Neural cell (in vitro differentiated cells): ENCODE measurements around the gene TCP11X1.
"Not testable (repeated sequence)": the region's sequence is repeated elsewhere in the genome, so short reads cannot be mapped to it uniquely, and the experiment has no call there.

Experiments used
- CTCF ChIP-seq: fragments of 450-650 bp; IDR thresholded peaks from 2 replicates; pipeline ENCODE4 v1.5.1; 2014; ENCODE audit warnings: antibody characterized with exemption, mild to moderate bottlenecking, moderate library complexity; ENCODE audit not compliant: poor library complexity, severe bottlenecking
- EP300 ChIP-seq: fragments of 450-650 bp; conservative IDR thresholded peaks from 2 replicates; pipeline ENCODE4 v1.6.1; 2014; ENCODE audit warnings: antibody characterized with exemption, mild to moderate bottlenecking, moderate library complexity; ENCODE audit not compliant: poor library complexity, severe bottlenecking
- POLR2AphosphoS5 ChIP-seq: IDR thresholded peaks from 2 replicates; pipeline ENCODE4 v1.6.1; 2012
- RAD21 ChIP-seq: fragments of 450-650 bp; conservative IDR thresholded peaks from 2 replicates; pipeline ENCODE4 v1.6.1; 2014; ENCODE audit warnings: antibody characterized with exemption, mild to moderate bottlenecking, moderate library complexity

DNA sequence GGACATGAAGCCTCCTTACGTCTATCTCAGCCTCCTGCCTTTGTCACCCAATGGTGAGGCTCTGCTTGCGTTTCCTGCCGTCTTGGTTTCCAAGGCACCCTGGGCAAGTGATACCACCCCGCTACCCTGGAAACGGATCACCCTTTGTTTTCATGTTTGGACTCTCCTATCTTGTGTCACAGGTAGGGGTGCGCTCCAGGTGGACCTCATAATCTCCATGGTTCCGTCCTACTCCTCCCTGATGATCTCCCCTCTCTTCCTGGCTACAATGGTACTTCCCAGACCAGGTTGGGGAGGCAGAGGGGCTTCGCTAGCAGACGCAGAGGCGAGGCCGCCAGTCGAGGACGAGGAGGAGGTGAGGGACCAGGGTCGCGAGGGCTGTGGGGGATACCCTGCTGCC, at the start of gene TCP11X1:
- not testable (repeated sequence) for TF ChIP-seq CTCF, POLR2AphosphoS5, EP300, RAD21
